Breast epithelium (tissue), 4 donors: ENCODE measurements around the gene FAM180B. TPM values are rescaled to one million over a fixed set of nuclear protein-coding genes. Genes with fewer than 3 reads are reported as not detected.
"Not testable (repeated sequence)": the region's sequence is repeated elsewhere in the genome, so short reads cannot be mapped to it uniquely, and the experiment has no call there.

Experiments used
- DNase-seq, 2 donors: peaks; one replicate each; pipeline ENCODE4 v3.0.0-alpha.2; 2019; ENCODE audit warnings: low spot score in 2 of 2
- H3K27ac ChIP-seq, 2 donors: fragments of 200-600 bp; sonication (generic) in 1 of 2; one replicate each; pipeline ENCODE4 v1.5.1; 2016 to 2019; ENCODE audit warnings: mild to moderate bottlenecking in 1 of 2
- H3K27me3 ChIP-seq, 2 donors: fragments of 200-600 bp; sonication (generic) in 1 of 2; one replicate each; pipeline versions ENCODE4 v1.5.1 to v1.6.0; 2017 to 2019; ENCODE audit warnings: control low read depth in 1 of 2, mild to moderate bottlenecking in 1 of 2
- H3K36me3 ChIP-seq: fragments of 200-600 bp; one replicate; pipeline ENCODE4 v1.5.1; 2019
- H3K4me1 ChIP-seq, 2 donors: fragments of 200-600 bp; sonication (generic); one replicate each; pipeline ENCODE4 v1.5.1; 2016 to 2019; ENCODE audit warnings: control low read depth in 1 of 2
- H3K4me3 ChIP-seq, 3 donors: fragments of 200-600 bp; sonication (generic); 1 replicate in 2 of 3; 2 replicates in 1 of 3; pipeline ENCODE4 v1.5.1; 2016 to 2019; ENCODE audit warnings: mild to moderate bottlenecking in 3 of 3, moderate library complexity in 2 of 3
- H3K9me3 ChIP-seq, 2 donors: fragments of 200-600 bp; sonication (generic) in 1 of 2; one replicate each; pipeline ENCODE4 v1.5.1; 2016 to 2019; ENCODE audit warnings: control low read depth in 1 of 2
- POLR2A ChIP-seq: fragments of 450-650 bp; IDR thresholded peaks from one replicate; pipeline ENCODE4 v1.6.1; 2016; ENCODE audit warnings: antibody characterized with exemption, mild to moderate bottlenecking, moderate library complexity
- POLR2AphosphoS5 ChIP-seq, 3 donors: sonication (generic); formaldehyde crosslinking; IDR thresholded peaks; one replicate each; pipeline ENCODE4 v1.6.1; 2017; ENCODE audit warnings: antibody characterized with exemption in 3 of 3
- intact Hi-C: fragments of 100-400 bp; cut with DNase I; formaldehyde crosslinking; loops from one replicate; pipeline ENCODE4 v1.15.1; 2023; ENCODE audit warnings: low total_unique reads
- total RNA-seq, 3 donors: library from RNA; depleted of rRNA; stranded (reverse); fragments of >200 nt; gene quantifications; one replicate each; pipeline ENCODE4 v1.1.0, GENCODE V29; 2016
- TF ChIP-seq, protein P1 (sequence below), 3 donors: fragments of 450-650 bp; IDR thresholded peaks; one replicate each; pipeline ENCODE4 v1.5.1; 2016 to 2017; ENCODE audit warnings: antibody characterized with exemption in 3 of 3, mild to moderate bottlenecking in 3 of 3, moderate library complexity in 3 of 3

The FAM180B gene
- total RNA-seq, 3 donors from 2014 or later = 11.2 TPM; not detected in 2

DNA sequence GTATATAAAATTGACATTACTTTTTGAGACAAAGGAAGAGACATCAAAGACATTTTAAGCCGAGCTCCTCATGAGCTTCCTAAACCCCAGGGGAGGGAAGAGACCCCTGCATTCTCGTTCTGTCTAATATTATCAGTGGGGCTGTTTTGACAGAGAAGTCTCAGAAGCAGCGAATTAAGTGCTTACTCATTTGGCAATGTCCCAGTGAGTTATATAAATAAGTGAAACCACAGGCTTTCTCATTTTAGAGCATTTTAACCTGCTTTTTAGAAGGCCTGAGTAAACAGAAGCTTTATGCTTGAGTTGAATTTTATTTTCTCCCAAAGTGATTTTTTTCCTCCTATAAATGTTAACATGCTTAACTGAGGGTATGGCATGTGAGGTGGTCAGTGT, 30.9 kb downstream of the FAM180B start:
- no peak for DNase-seq
- H3K27ac ChIP-seq = no peak overlapping the region
- H3K4me1 ChIP-seq = no peaks in the 10 kb centered on the region
- no peaks in the 10 kb centered on the region for H3K9me3 ChIP-seq
- intact Hi-C loops = no loop called here
- no peak for TF ChIP-seq POLR2A
- TF ChIP-seq, protein P1, sequence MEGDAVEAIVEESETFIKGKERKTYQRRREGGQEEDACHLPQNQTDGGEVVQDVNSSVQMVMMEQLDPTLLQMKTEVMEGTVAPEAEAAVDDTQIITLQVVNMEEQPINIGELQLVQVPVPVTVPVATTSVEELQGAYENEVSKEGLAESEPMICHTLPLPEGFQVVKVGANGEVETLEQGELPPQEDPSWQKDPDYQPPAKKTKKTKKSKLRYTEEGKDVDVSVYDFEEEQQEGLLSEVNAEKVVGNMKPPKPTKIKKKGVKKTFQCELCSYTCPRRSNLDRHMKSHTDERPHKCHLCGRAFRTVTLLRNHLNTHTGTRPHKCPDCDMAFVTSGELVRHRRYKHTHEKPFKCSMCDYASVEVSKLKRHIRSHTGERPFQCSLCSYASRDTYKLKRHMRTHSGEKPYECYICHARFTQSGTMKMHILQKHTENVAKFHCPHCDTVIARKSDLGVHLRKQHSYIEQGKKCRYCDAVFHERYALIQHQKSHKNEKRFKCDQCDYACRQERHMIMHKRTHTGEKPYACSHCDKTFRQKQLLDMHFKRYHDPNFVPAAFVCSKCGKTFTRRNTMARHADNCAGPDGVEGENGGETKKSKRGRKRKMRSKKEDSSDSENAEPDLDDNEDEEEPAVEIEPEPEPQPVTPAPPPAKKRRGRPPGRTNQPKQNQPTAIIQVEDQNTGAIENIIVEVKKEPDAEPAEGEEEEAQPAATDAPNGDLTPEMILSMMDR (IDR thresholded peaks at IDR 0.05) = no peak
- TF ChIP-seq POLR2AphosphoS5 (IDR thresholded peaks at IDR 0.05) = no peak
- no peak overlapping the region for H3K4me3 ChIP-seq
- H3K27me3 ChIP-seq = no peaks in the 10 kb centered on the region
- H3K36me3 ChIP-seq = no peaks in the 10 kb centered on the region

DNA sequence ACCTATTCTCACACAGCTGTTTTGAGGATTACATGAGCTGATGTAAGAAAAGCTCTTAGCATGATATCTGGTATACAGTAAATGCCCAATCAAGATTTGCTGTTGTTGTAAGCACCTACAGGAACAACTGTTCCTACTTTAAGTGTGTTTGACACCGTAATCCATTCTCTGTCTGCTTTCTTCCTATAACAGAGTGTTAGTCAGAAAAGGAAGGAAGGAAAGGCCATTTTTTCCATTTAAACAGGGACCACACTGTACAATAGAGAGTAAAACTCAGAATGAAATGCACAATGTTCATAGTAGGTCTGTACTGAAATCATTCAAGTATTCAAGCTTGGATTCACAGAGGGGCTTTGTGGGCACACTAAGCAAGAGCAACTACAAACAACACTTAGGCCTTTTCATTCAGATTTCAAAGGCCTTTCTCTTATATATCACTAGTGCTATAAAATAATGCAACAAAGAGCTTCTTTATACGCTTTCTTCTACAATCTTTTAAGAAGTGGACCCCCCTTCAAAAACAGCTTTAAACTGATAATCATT, 34.4 kb downstream of the FAM180B start:
- H3K27ac ChIP-seq = no peak overlapping the region
- no peaks in the 10 kb centered on the region for H3K4me1 ChIP-seq
- no peak for DNase-seq
- H3K27me3 ChIP-seq = no peaks in the 10 kb centered on the region
- intact Hi-C loops = no loop called here
- H3K9me3 ChIP-seq = no peaks in the 10 kb centered on the region
- TF ChIP-seq, protein P1 (IDR thresholded peaks at IDR 0.05) = no peak
- TF ChIP-seq POLR2AphosphoS5 (IDR thresholded peaks at IDR 0.05) (no peak), POLR2A (no peak)
- no peaks in the 10 kb centered on the region for H3K36me3 ChIP-seq
- H3K4me3 ChIP-seq = no peak overlapping the region

DNA sequence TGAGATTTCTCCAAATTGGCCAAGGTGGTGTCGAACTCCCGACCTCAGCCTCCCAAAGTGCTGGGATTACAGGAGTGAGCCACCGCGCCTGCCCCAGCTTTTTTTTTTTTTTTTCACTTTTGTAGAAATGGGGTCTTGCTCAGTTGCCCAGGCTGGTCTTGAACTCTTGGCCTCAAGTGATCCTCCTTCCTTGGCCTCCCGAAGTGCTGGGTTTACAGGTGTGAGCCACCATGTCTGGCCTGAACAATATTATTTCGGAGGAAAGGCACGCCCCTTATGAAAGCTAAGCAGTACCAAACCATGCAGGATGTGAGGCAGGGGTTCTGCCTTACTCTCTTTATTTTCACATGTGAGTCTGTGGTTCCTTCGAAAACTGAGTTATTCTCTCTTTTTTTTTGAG, 39.8 kb downstream of the FAM180B start:
- Histone ChIP-seq H3K4me1 (no peaks in the 10 kb centered on the region), H3K9me3 (no peaks in the 10 kb centered on the region), H3K36me3 (no peaks in the 10 kb centered on the region), H3K27ac (no peak overlapping the region), H3K27me3 (no peaks in the 10 kb centered on the region), H3K4me3 (no peak overlapping the region)
- TF ChIP-seq POLR2AphosphoS5 (IDR thresholded peaks at IDR 0.05) (no peak), POLR2A (no peak)
- TF ChIP-seq, protein P1 (IDR thresholded peaks at IDR 0.05) = no peak
- intact Hi-C loops = no loop called here
- no peak for DNase-seq

DNA sequence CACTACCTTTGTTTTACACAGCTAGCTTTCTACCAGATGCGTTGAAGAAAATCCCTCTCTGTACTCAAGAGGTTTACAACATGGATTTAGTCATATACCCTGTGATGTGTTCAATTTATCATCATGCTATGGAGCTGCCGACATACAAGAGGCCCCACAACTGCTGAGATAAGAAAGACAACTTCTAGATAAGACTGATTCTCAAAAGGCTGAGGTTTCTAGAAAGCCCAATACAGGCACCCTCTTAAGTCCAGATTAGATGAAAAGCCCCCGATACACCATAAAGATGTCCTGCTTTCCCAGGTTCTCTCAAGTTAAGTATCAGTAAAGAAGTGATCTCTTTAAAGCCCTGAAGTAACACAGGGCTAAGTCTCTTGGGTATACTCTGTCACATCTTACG, 41.5 kb downstream of the FAM180B start:
- no peak for DNase-seq
- no peaks in the 10 kb centered on the region for H3K9me3 ChIP-seq
- no peak overlapping the region for H3K27ac ChIP-seq
- H3K36me3 ChIP-seq = no peaks in the 10 kb centered on the region
- H3K27me3 ChIP-seq = no peaks in the 10 kb centered on the region
- H3K4me3 ChIP-seq = no peak overlapping the region
- intact Hi-C loops = no loop called here
- TF ChIP-seq, protein P1 (IDR thresholded peaks at IDR 0.05) = no peak
- TF ChIP-seq POLR2AphosphoS5 (IDR thresholded peaks at IDR 0.05) = no peak
- TF ChIP-seq POLR2A = no peak
- H3K4me1 ChIP-seq = no peaks in the 10 kb centered on the region

DNA sequence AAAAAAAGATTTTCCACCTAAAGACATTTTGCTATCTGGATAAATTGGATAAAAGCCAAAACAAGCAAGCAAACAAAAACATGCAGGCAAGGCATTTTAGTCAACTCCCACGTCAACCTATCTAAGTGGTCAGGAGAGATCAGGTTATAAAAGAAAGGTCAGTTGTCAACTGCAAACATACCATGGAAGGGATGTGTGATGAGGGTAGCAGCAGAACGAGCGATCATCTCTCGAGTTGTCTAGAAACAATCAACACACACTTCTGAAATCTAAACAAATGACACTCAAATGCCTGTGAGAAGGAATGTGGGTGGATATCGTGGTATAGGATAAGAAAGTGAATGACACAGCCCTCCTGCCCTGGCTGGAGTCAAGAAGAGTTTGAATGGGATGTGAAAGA, 45.0 kb downstream of the FAM180B start:
- no peak overlapping the region for H3K27ac ChIP-seq
- no peak for DNase-seq
- TF ChIP-seq POLR2AphosphoS5 (IDR thresholded peaks at IDR 0.05) (no peak), POLR2A (no peak)
- TF ChIP-seq, protein P1 (IDR thresholded peaks at IDR 0.05) = no peak
- H3K27me3 ChIP-seq = no peaks in the 10 kb centered on the region
- no peaks in the 10 kb centered on the region for H3K9me3 ChIP-seq
- intact Hi-C loops = no loop called here
- no peaks in the 10 kb centered on the region for H3K4me1 ChIP-seq
- no peaks in the 10 kb centered on the region for H3K36me3 ChIP-seq
- no peak overlapping the region for H3K4me3 ChIP-seq

DNA sequence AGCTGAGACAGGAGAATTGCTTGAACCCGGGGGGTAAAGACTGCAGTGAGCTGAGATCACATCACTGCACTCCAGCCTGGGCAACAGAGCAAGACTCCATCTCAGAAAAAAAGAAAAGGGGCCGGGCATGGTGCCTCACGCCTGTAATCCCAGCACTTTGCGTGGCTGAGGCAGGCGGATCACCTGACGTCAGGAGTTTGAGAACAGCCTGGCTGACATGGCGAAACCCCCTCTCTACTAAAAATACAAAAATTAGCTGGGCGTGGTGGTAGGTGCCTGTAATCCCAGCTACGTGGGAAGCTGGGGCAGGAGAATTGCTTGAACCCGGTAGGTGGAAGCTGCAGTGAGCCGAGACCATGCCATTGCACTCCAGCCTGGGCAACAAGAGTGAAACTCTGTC, 49.9 kb downstream of the FAM180B start:
- not testable (repeated sequence) for H3K36me3 ChIP-seq, DNase-seq

More for the DNA sequence above, 49.9 kb downstream of the FAM180B start:
- H3K9me3 ChIP-seq, H3K27me3 ChIP-seq, H3K4me1 ChIP-seq, intact Hi-C loops, H3K4me3 ChIP-seq, H3K27ac ChIP-seq: not testable (repeated sequence)
